Gastrocnemius medialis (tissue), 4 donors: ENCODE measurements around the gene TENM3. TPM values are rescaled to one million over a fixed set of nuclear protein-coding genes. Genes with fewer than 3 reads are reported as not detected.

Experiments
- ATAC-seq, 2 donors: fragments of 150-250 bp; one replicate each; pipeline ENCODE4 v1.9.1; 2016
- DNase-seq, 2 donors: peaks; one replicate each; pipeline ENCODE4 v3.0.0-alpha.2; 2019
- H3K27ac ChIP-seq, 4 donors: fragments of 200-600 bp; sonication (generic); 1 replicate in 1 of 4; 2 replicates in 3 of 4; pipeline ENCODE4 v1.5.1; 2016 to 2018; ENCODE audit warnings: mild to moderate bottlenecking in 2 of 4, moderate library complexity in 1 of 4
- H3K27me3 ChIP-seq, 3 donors: fragments of 200-600 bp; sonication (generic) in 2 of 3; 1 replicate in 1 of 3; 2 replicates in 2 of 3; pipeline versions ENCODE4 v1.5.1 to v1.6.0; 2016 to 2019; ENCODE audit warnings: mild to moderate bottlenecking in 1 of 3, moderate library complexity in 1 of 3
- H3K36me3 ChIP-seq, 2 donors: fragments of 200-600 bp; sonication (generic) in 1 of 2; one replicate each; pipeline ENCODE4 v1.5.1; 2017 to 2018
- H3K4me1 ChIP-seq, 2 donors: fragments of 200-600 bp; sonication (generic) in 1 of 2; one replicate each; pipeline ENCODE4 v1.5.1; 2016 to 2017; ENCODE audit warnings: mild to moderate bottlenecking in 2 of 2
- H3K4me3 ChIP-seq, 4 donors: fragments of 200-600 bp; sonication (generic) in 3 of 4; 1 replicate in 1 of 4; 2 replicates in 3 of 4; pipeline ENCODE4 v1.5.1; 2016 to 2019; ENCODE audit warnings: mild to moderate bottlenecking in 2 of 4
- H3K9me3 ChIP-seq, 3 donors: fragments of 200-600 bp; sonication (generic) in 2 of 3; 1 replicate in 1 of 3; 2 replicates in 2 of 3; pipeline ENCODE4 v1.5.1; 2016 to 2019
- POLR2A ChIP-seq, 2 donors: fragments of 450-650 bp; IDR thresholded peaks; one replicate each; pipeline ENCODE4 v1.6.1; 2017; ENCODE audit warnings: antibody characterized with exemption in 2 of 2, mild to moderate bottlenecking in 2 of 2, moderate library complexity in 2 of 2
- in situ Hi-C, 4 donors: fragments of 200-750 bp; cut with MboI; loops; one replicate each; pipeline versions ENCODE4 v1.15.0 to v1.8.0; 2017; ENCODE audit warnings: low sequenced_read_pairs in 4 of 4
- intact Hi-C: fragments of 100-400 bp; cut with DNase I; formaldehyde crosslinking; loops from one replicate; pipeline ENCODE4 v1.15.1; 2023; ENCODE audit warnings: low total_unique reads
- total RNA-seq, 4 donors: library from RNA; depleted of rRNA; stranded (reverse); fragments of >200 nt; gene quantifications; one replicate each; pipeline versions ENCODE4 v1.1.0 to v1.2.3, GENCODE V29; 2016
- TF ChIP-seq, protein P1 (sequence below), 5 experiments: fragments of 450-650 bp in 3 of 5; fragments of 200-600 bp in 2 of 5; sonication (generic) in 2 of 5; IDR thresholded peaks in 4 of 5; conservative IDR thresholded peaks in 1 of 5; 1 replicate in 4 of 5; 2 replicates in 1 of 5; pipeline ENCODE4 v1.5.1; 2016 to 2019; ENCODE audit warnings: antibody characterized with exemption in 5 of 5, mild to moderate bottlenecking in 3 of 5, moderate library complexity in 3 of 5

Gene TENM3
- total RNA-seq, 4 donors from 2014 or later, result 8.3 to 16.2 (median 12.3) TPM

DNA sequence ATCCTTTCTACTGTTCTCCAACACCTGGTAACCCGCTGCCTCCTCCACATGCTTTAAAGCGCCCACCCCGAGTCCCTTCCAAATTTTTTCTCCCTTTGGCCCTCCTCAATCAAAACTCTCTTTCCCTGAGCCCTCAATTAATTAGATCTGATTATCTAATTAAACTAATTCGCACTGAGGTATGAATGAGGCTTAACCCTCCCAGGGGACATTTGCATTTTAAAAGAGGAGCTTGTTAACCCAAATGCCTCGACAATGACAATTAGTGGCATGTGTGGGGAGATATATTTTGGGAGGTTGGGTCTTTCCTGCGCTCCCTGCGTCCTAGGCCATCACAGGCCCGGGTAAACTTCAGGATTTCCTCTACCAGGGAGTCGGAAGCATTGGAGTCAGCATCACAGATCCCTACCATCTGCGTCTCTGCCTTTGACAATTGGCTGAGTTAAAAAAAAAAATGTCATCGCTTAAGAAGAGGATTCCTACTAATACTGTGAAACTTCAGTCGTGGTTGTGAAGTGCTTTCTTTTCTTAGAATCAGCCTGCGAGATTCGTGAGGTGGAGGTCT is 50.6 kb downstream of the TENM3 start:
- DNase-seq, result no peak

DNA sequence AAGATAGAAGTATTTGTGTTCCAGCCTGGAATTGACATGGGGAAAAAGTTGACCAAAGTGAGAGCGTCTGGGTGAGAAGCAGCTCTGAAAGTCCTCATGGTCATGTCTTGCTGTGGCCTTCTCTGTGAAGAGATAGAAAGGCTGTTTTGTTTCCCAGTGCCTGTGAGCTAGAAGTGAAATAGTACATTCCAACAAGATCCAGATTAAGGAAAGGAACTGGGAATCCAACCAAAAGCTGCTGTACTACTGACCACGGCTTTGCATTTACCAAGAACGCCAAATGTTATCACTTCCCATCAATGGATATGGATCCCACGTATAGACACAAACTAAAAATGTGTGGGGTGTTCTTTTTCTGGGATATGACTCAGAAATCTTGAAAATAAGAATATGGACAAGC is 51.2 kb downstream of the TENM3 start:
- Histone ChIP-seq H3K9me3 (no peaks in the 10 kb centered on the region), H3K27me3 (no peaks in the 10 kb centered on the region), H3K36me3 (no peaks in the 10 kb centered on the region), H3K4me1 (no peaks in the 10 kb centered on the region), H3K4me3 (no peak overlapping the region), H3K27ac (no peak overlapping the region)
- TF ChIP-seq, protein P1, sequence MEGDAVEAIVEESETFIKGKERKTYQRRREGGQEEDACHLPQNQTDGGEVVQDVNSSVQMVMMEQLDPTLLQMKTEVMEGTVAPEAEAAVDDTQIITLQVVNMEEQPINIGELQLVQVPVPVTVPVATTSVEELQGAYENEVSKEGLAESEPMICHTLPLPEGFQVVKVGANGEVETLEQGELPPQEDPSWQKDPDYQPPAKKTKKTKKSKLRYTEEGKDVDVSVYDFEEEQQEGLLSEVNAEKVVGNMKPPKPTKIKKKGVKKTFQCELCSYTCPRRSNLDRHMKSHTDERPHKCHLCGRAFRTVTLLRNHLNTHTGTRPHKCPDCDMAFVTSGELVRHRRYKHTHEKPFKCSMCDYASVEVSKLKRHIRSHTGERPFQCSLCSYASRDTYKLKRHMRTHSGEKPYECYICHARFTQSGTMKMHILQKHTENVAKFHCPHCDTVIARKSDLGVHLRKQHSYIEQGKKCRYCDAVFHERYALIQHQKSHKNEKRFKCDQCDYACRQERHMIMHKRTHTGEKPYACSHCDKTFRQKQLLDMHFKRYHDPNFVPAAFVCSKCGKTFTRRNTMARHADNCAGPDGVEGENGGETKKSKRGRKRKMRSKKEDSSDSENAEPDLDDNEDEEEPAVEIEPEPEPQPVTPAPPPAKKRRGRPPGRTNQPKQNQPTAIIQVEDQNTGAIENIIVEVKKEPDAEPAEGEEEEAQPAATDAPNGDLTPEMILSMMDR (IDR thresholded peaks at IDR 0.05 in 4 of 5, conservative IDR thresholded peaks at IDR 0.05 in 1 of 5), result no peak
- TF ChIP-seq POLR2A (IDR thresholded peaks at IDR 0.05), result no peak
- in situ Hi-C loops, result no loop called here
- DNase-seq, result no peak
- ATAC-seq, result no peak
- intact Hi-C loops, result no loop called here

More for the DNA sequence above, 50.6 kb downstream of the TENM3 start:
- no peak for TF ChIP-seq POLR2A (IDR thresholded peaks at IDR 0.05)
- TF ChIP-seq, protein P1 (IDR thresholded peaks at IDR 0.05 in 4 of 5, conservative IDR thresholded peaks at IDR 0.05 in 1 of 5), result no peak
- intact Hi-C loops, result no loop called here
- ATAC-seq, result no peak
- Histone ChIP-seq H3K27me3 (no peaks in the 10 kb centered on the region), H3K9me3 (no peaks in the 10 kb centered on the region), H3K27ac (no peak overlapping the region), H3K4me3 (no peak overlapping the region), H3K4me1 (no peaks in the 10 kb centered on the region), H3K36me3 (no peaks in the 10 kb centered on the region)
- in situ Hi-C loops, result no loop called here

DNA sequence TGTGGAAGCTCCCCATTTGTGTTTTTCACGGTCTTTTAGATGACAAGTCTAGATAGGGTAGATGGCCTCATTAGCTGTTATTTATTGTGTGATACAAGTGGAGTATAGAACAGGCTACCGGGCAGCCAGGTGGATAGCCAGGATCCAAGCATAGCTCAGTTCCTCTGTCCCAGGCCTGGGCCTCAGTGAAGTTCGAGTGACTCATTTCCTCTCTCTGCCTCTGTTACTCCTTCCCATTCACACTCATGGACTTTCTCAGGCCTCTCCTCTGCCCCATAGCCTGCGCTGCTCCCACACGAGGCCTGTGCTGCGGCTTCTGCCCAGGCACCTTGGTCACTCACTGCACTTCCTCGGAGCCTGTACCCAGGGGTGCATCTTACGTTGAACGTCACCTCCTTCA is 54.5 kb downstream of the TENM3 start:
- TF ChIP-seq, protein P1 (IDR thresholded peaks at IDR 0.05 in 4 of 5, conservative IDR thresholded peaks at IDR 0.05 in 1 of 5), result no peak
- no peak for TF ChIP-seq POLR2A (IDR thresholded peaks at IDR 0.05)
- H3K9me3 ChIP-seq, result no peaks in the 10 kb centered on the region
- in situ Hi-C loops, result no loop called here
- no peak overlapping the region for H3K4me3 ChIP-seq
- H3K27ac ChIP-seq, result no peak overlapping the region
- no peaks in the 10 kb centered on the region for H3K27me3 ChIP-seq
- intact Hi-C loops, result no loop called here
- ATAC-seq (no peak), DNase-seq (no peak)
- H3K36me3 ChIP-seq, result no peaks in the 10 kb centered on the region
- no peaks in the 10 kb centered on the region for H3K4me1 ChIP-seq

GRCh38 chr4:182301736-182302135 is 58.5 kb downstream of the TENM3 start:
- intact Hi-C loops, result no loop called here
- no peak overlapping the region for H3K4me3 ChIP-seq
- in situ Hi-C loops, result no loop called here
- no peak for ATAC-seq
- H3K27ac ChIP-seq, result no peak overlapping the region
- H3K27me3 ChIP-seq, result no peaks in the 10 kb centered on the region
- no peaks in the 10 kb centered on the region for H3K9me3 ChIP-seq
- DNase-seq, result no peak
- no peaks in the 10 kb centered on the region for H3K4me1 ChIP-seq
- H3K36me3 ChIP-seq, result no peaks in the 10 kb centered on the region
- TF ChIP-seq POLR2A (IDR thresholded peaks at IDR 0.05), result no peak
- TF ChIP-seq, protein P1 (IDR thresholded peaks at IDR 0.05 in 4 of 5, conservative IDR thresholded peaks at IDR 0.05 in 1 of 5), result no peak

- no peak overlapping the region for H3K27ac ChIP-seq
- TF ChIP-seq POLR2A (IDR thresholded peaks at IDR 0.05), result no peak
- TF ChIP-seq, protein P1 (IDR thresholded peaks at IDR 0.05 in 4 of 5, conservative IDR thresholded peaks at IDR 0.05 in 1 of 5), result no peak
- no peak for DNase-seq
- in situ Hi-C loops (no loop called here), intact Hi-C loops (no loop called here)
- no peaks in the 10 kb centered on the region for H3K27me3 ChIP-seq
- ATAC-seq, result no peak
- no peaks in the 10 kb centered on the region for H3K4me1 ChIP-seq
- no peak overlapping the region for H3K4me3 ChIP-seq
- H3K36me3 ChIP-seq, result no peaks in the 10 kb centered on the region
- H3K9me3 ChIP-seq, result no peaks in the 10 kb centered on the region
Observed at GRCh38 chr4:182303847-182304246, 60.6 kb downstream of the TENM3 start.
